HepG2 (cell line): ENCODE measurements around the gene AMER1.

ENCODE experiments used
- CSRNP1 ChIP-seq: sonication (generic); formaldehyde crosslinking; IDR thresholded peaks from 2 replicates; pipeline ENCODE4 v1.8.1; 2023; ENCODE audit warnings: mild to moderate bottlenecking, missing genetic modification reagents
- CTCF ChIP-seq: sonication (generic); formaldehyde crosslinking; IDR thresholded peaks from 2 replicates; pipeline ENCODE4 v1.5.0; 2020; ENCODE audit warnings: mild to moderate bottlenecking, missing genetic modification reagents, moderate library complexity
- FOSL2 ChIP-seq: sonication (generic); formaldehyde crosslinking; IDR thresholded peaks from 2 replicates; pipeline ENCODE4 v1.4.0; 2020; ENCODE audit warnings: missing genetic modification reagents
- FOXP1 ChIP-seq, 2 experiments: fragments of 450-650 bp in 1 of 2; IDR thresholded peaks; 2 replicates each; pipeline ENCODE4 v1.6.1; 2017 to 2018; ENCODE audit warnings: antibody characterized with exemption in 1 of 2
- GLI4 ChIP-seq: sonication (generic); formaldehyde crosslinking; IDR thresholded peaks from 2 replicates; pipeline ENCODE4 v1.5.1; 2020; ENCODE audit warnings: missing genetic modification reagents, mild to moderate bottlenecking, moderate library complexity, borderline replicate concordance
- NR2C2 ChIP-seq: sonication (generic); formaldehyde crosslinking; IDR thresholded peaks from 2 replicates; pipeline ENCODE4 v1.4.0; 2020; ENCODE audit warnings: missing genetic modification reagents, mild to moderate bottlenecking, moderate library complexity, borderline replicate concordance
- TCF7L2 ChIP-seq: IDR thresholded peaks from 2 replicates; pipeline ENCODE4 v1.6.1; 2011; ENCODE audit warnings: mild to moderate bottlenecking, low read depth, low read length, moderate library complexity
- ZFYVE20 ChIP-seq: sonication (generic); formaldehyde crosslinking; IDR thresholded peaks from 2 replicates; pipeline ENCODE4 v1.8.0; 2023; ENCODE audit warnings: low read depth, mild to moderate bottlenecking, moderate library complexity, missing genetic modification reagents, borderline replicate concordance
- ZNF430 ChIP-seq: sonication (generic); formaldehyde crosslinking; IDR thresholded peaks from 2 replicates; pipeline ENCODE4 v1.9.0; 2021; ENCODE audit warnings: mild to moderate bottlenecking, missing genetic modification reagents
- ZNF777 ChIP-seq: sonication (generic); formaldehyde crosslinking; IDR thresholded peaks from 2 replicates; pipeline ENCODE4 v1.4.0; 2020; ENCODE audit warnings: missing genetic modification reagents
- ZSCAN20 ChIP-seq: sonication (generic); formaldehyde crosslinking; IDR thresholded peaks from 2 replicates; pipeline ENCODE4 v1.4.0; 2020; ENCODE audit warnings: missing genetic modification reagents, mild to moderate bottlenecking, borderline replicate concordance

- no peak for TF ChIP-seq ZNF430 (CRISPR knock-in tag)
- TF ChIP-seq CTCF = no peak
- TF ChIP-seq TCF7L2 = no peak
- TF ChIP-seq FOSL2 (CRISPR knock-in tag) = no peak
- TF ChIP-seq NR2C2 (CRISPR knock-in tag) = no peak
- no peak for TF ChIP-seq ZSCAN20 (CRISPR knock-in tag)
- no peak for TF ChIP-seq ZFYVE20 (CRISPR knock-in tag)
- TF ChIP-seq ZNF777 (CRISPR knock-in tag) = no peak
- no peak for TF ChIP-seq FOXP1 (IDR thresholded peaks at IDR 0.05)
- no peak for TF ChIP-seq FOXP1 (CRISPR knock-in tag; IDR thresholded peaks at IDR 0.05)
- no peak for TF ChIP-seq GLI4 (CRISPR knock-in tag)
- TF ChIP-seq CSRNP1 = no peak
These were observed 28.6 kb downstream of the AMER1 start for GRCh38 chrX:64176876-64177275.
